SK-N-SH treated with all-trans-retinoic acid at 6 μM for 48 hours (cell line): Measurements from ENCODE around the gene TMUB2.
A peak's percentile ranks its signal among the peaks of the same experiment; 100 is the strongest.

Experiments used
- ATAC-seq: fragments of 200-7000 bp; cut with Tn5 transposase; 3 replicates; pipeline ENCODE4 v1.9.1; 2020; ENCODE audit warnings: mild to moderate bottlenecking, moderate library complexity
- CREB5 ChIP-seq: fragments of 250-450 bp; sonication (Bioruptor Pico); IDR thresholded peaks from 2 replicates; pipeline ENCODE4 v1.5.1; 2020; ENCODE audit warnings: low read depth, mild to moderate bottlenecking, moderate library complexity
- CSDC2 ChIP-seq: fragments of 250-450 bp; sonication (Bioruptor Pico); IDR thresholded peaks from 2 replicates; pipeline ENCODE4 v1.5.0; 2020; ENCODE audit warnings: mild to moderate bottlenecking, moderate library complexity
- ISL1 ChIP-seq: fragments of 250-450 bp; sonication (Bioruptor Pico); IDR thresholded peaks from 2 replicates; pipeline ENCODE4 v2.1.2; 2022; ENCODE audit warnings: mild to moderate bottlenecking, moderate library complexity
- OSR1 ChIP-seq: fragments of 250-450 bp; sonication (Bioruptor Pico); IDR thresholded peaks from 2 replicates; pipeline ENCODE4 v1.8.0; 2022; ENCODE audit warnings: moderate library complexity, mild to moderate bottlenecking, inconsistent platforms
- POU6F1 ChIP-seq: fragments of 250-450 bp; sonication (Bioruptor Pico); IDR thresholded peaks from 2 replicates; pipeline ENCODE4 v1.8.0; 2021; ENCODE audit warnings: low read depth, mild to moderate bottlenecking, moderate library complexity, borderline replicate concordance
- PPARA ChIP-seq: fragments of 250-450 bp; sonication (Bioruptor Pico); IDR thresholded peaks from 2 replicates; pipeline ENCODE4 v1.5.0; 2020; ENCODE audit warnings: mild to moderate bottlenecking, borderline replicate concordance
- RARB ChIP-seq: fragments of 250-450 bp; sonication (Bioruptor Pico); IDR thresholded peaks from 2 replicates; pipeline ENCODE4 v1.8.0; 2021; ENCODE audit warnings: mild to moderate bottlenecking, moderate library complexity
- TCF4 ChIP-seq: fragments of 250-450 bp; sonication (Bioruptor Pico); IDR thresholded peaks from 2 replicates; pipeline ENCODE4 v1.8.0; 2021; ENCODE audit warnings: mild to moderate bottlenecking, moderate library complexity, borderline replicate concordance
- TSHZ2 ChIP-seq: fragments of 250-450 bp; sonication (Bioruptor Pico); IDR thresholded peaks from 2 replicates; pipeline ENCODE4 v1.5.0; 2020; ENCODE audit warnings: mild to moderate bottlenecking, moderate library complexity
- ZC3H10 ChIP-seq: fragments of 250-450 bp; sonication (Bioruptor Pico); IDR thresholded peaks from 2 replicates; pipeline ENCODE4 v1.5.1; 2021; ENCODE audit warnings: mild to moderate bottlenecking, moderate library complexity
- ZFP3 ChIP-seq: fragments of 250-450 bp; sonication (Bioruptor Pico); IDR thresholded peaks from 2 replicates; pipeline ENCODE4 v1.5.0; 2020; ENCODE audit warnings: mild to moderate bottlenecking, moderate library complexity
- ZFP30 ChIP-seq: fragments of 450-650 bp; formaldehyde crosslinking; IDR thresholded peaks from 2 replicates; pipeline ENCODE4 v1.5.0; 2022; ENCODE audit warnings: mild to moderate bottlenecking, moderate library complexity
- ZNF70 ChIP-seq: fragments of 450-650 bp; formaldehyde crosslinking; IDR thresholded peaks from 2 replicates; pipeline ENCODE4 v1.5.0; 2020; ENCODE audit warnings: mild to moderate bottlenecking, moderate library complexity
- ZNF8 ChIP-seq: fragments of 450-650 bp; formaldehyde crosslinking; IDR thresholded peaks from 2 replicates; pipeline ENCODE4 v1.5.0; 2020; ENCODE audit warnings: mild to moderate bottlenecking, moderate library complexity

Gene TMUB2

GRCh38 chr17:44220213-44221083 lies 33.7 kb downstream of the TMUB2 start:
- peak; percentile 15 for ATAC-seq
- TF ChIP-seq ZNF8 (no peak), OSR1 (no peak), TCF4 (CRISPR knock-in tag) (no peak), CSDC2 (CRISPR knock-in tag) (no peak), ISL1 (CRISPR knock-in tag) (no peak), POU6F1 (CRISPR knock-in tag) (no peak)

GRCh38 chr17:44221084-44221861 lies 34.5 kb downstream of the TMUB2 start:
- ATAC-seq, result peak; percentile 68

GRCh38 chr17:44221862-44222111 lies 35.0 kb downstream of the TMUB2 start:
- no peak for ATAC-seq
- TF ChIP-seq ISL1 (CRISPR knock-in tag) (no peak), ZC3H10 (no peak), ZFP30 (no peak), POU6F1 (CRISPR knock-in tag) (no peak), TCF4 (CRISPR knock-in tag) (no peak), CREB5 (CRISPR knock-in tag) (no peak), RARB (CRISPR knock-in tag) (no peak), ZNF70 (CRISPR knock-in tag) (no peak), PPARA (CRISPR knock-in tag) (no peak)

More at GRCh38 chr17:44221084-44221861, 34.5 kb downstream of the TMUB2 start:
- no peak for TF ChIP-seq ZFP3 (CRISPR knock-in tag)

GRCh38 chr17:44222112-44222869 lies 35.5 kb downstream of the TMUB2 start:
- TF ChIP-seq TSHZ2 (0 out of 2 replicates have a peak, but pooled peaks have one; percentile 30), CREB5 (CRISPR knock-in tag) (no peak)
- ATAC-seq, result peak; percentile 63
